HL-60 (cell line): Measurements from ENCODE around the gene SLC25A29.

ENCODE experiments used
- DNase-seq, 2 experiments: peaks; one replicate each; pipeline ENCODE4 v3.0.0-alpha.2; 2010 to 2020; ENCODE audit warnings: low read depth in 1 of 2, low spot score in 1 of 2
- H3K27ac ChIP-seq: fragments of 250-450 bp; sonication (Bioruptor Pico); replicated peaks from 2 replicates; pipeline ENCODE4 v1.5.1; 2020; ENCODE audit warnings: mild to moderate bottlenecking, moderate library complexity
- H3K27me3 ChIP-seq: fragments of 250-450 bp; sonication (Bioruptor Pico); 2 replicates; pipeline ENCODE4 v1.5.1; 2021; ENCODE audit warnings: mild to moderate bottlenecking, moderate library complexity; ENCODE audit not compliant: insufficient read depth, poor library complexity, severe bottlenecking
- H3K4me3 ChIP-seq: replicated peaks from 2 replicates; pipeline ENCODE4 v1.5.1; 2011; ENCODE audit warnings: mild to moderate bottlenecking, control low read depth, low read length; ENCODE audit not compliant: insufficient read depth
- CTCF ChIP-seq: IDR thresholded peaks from one replicate; pipeline ENCODE4 v1.5.1; 2011; ENCODE audit warnings: low read length, control low read depth, inconsistent platforms; ENCODE audit not compliant: insufficient read depth
- GABPA ChIP-seq: IDR thresholded peaks from 2 replicates; pipeline ENCODE4 v1.6.1; 2012; ENCODE audit warnings: low read depth
- POLR2AphosphoS5 ChIP-seq: IDR thresholded peaks from 2 replicates; pipeline ENCODE4 v1.6.1; 2012; ENCODE audit warnings: low read depth
- REST ChIP-seq: IDR thresholded peaks from 2 replicates; pipeline ENCODE4 v1.6.1; 2012; ENCODE audit warnings: low read depth; ENCODE audit not compliant: insufficient replicate concordance
- SPI1 ChIP-seq: IDR thresholded peaks from 2 replicates; pipeline ENCODE4 v1.6.1; 2012; ENCODE audit warnings: low read depth, mild to moderate bottlenecking, borderline replicate concordance

The SLC25A29 gene

GRCh38 chr14:100307766-100308426 lies 1.7 kb upstream of the SLC25A29 start:
- no peaks in the 10 kb centered on the region for H3K27me3 ChIP-seq
- peak overlapping the region; percentile 94 for H3K27ac ChIP-seq
- TF ChIP-seq CTCF (no peak), REST (no peak), POLR2AphosphoS5 (no peak), SPI1 (no peak), GABPA (no peak)
- no peak for DNase-seq
- no peak overlapping the region for H3K4me3 ChIP-seq

GRCh38 chr14:100306998-100307765 lies 938 bp upstream of the SLC25A29 start:
- Histone ChIP-seq H3K4me3 (peak overlapping the region; percentile 77), H3K27me3 (no peaks in the 10 kb centered on the region), H3K27ac (peak overlapping the region; percentile 94)
- no peak; the same call in 1 of the 2 replicates for TF ChIP-seq POLR2AphosphoS5
- TF ChIP-seq CTCF = no peak
- TF ChIP-seq GABPA = no peak
- no peak for TF ChIP-seq REST
- no peak for TF ChIP-seq SPI1
- peak in 1 of 2 experiments; percentile 69 for DNase-seq

- Histone ChIP-seq H3K27me3 (no peaks in the 10 kb centered on the region), H3K27ac (peak overlapping the region; percentile 46), H3K4me3 (peak overlapping the region; percentile 63)
- TF ChIP-seq GABPA (no peak), SPI1 (peak; percentile 52; the same call in 1 of the 2 replicates), REST (no peak), POLR2AphosphoS5 (no peak), CTCF (no peak)
- peak in 1 of 2 experiments; percentile 41 for DNase-seq
Measured at GRCh38 chr14:100305324-100306100, 732 bp downstream of the SLC25A29 start.
